ENCODE results near the gene AKR1B1. TPM values are rescaled to one million over a fixed set of nuclear protein-coding genes. Genes with fewer than 3 reads are reported as not detected.
A peak's percentile ranks its signal among the peaks of the same experiment; 100 is the strongest.

Gene AKR1B1
- total RNA-seq, 1 donor from 2014 or later, result 61.8 TPM

- Mint-ChIP-seq H3K4me3 (ENCODE audit: unreplicated experiment) (no peak overlapping the region), H3K9me3 (ENCODE audit: unreplicated experiment) (no peaks in the 10 kb centered on the region), H3K27me3 (ENCODE audit: unreplicated experiment) (no peaks in the 10 kb centered on the region), H3K27ac (ENCODE audit: unreplicated experiment) (no peak overlapping the region), H3K4me1 (ENCODE audit: unreplicated experiment) (peaks cover 19% of the 10 kb centered on the region), H3K36me3 (ENCODE audit: unreplicated experiment) (peaks cover 38% of the 10 kb centered on the region)
- no peak for TF ChIP-seq CTCF (IDR thresholded peaks at IDR 0.05)
- DNase-seq (ENCODE audit: extremely low spot score, unreplicated experiment), result no peak
These were observed 10.3 kb downstream of the AKR1B1 start for GRCh38 chr7:134448356-134449229.

- no peak for TF ChIP-seq CTCF (IDR thresholded peaks at IDR 0.05)
- Mint-ChIP-seq H3K9me3 (ENCODE audit: unreplicated experiment) (no peaks in the 10 kb centered on the region), H3K27ac (ENCODE audit: unreplicated experiment) (no peak overlapping the region), H3K4me3 (ENCODE audit: unreplicated experiment) (no peak overlapping the region), H3K36me3 (ENCODE audit: unreplicated experiment) (peaks cover 47% of the 10 kb centered on the region), H3K4me1 (ENCODE audit: unreplicated experiment) (peaks cover 11% of the 10 kb centered on the region), H3K27me3 (ENCODE audit: unreplicated experiment) (no peaks in the 10 kb centered on the region)
- no peak for DNase-seq (ENCODE audit: extremely low spot score, unreplicated experiment)
These were observed 11.5 kb downstream of the AKR1B1 start for GRCh38 chr7:134447383-134447782.

- DNase-seq (ENCODE audit: extremely low spot score, unreplicated experiment), result no peak
- Mint-ChIP-seq H3K27me3 (ENCODE audit: unreplicated experiment) (no peaks in the 10 kb centered on the region), H3K36me3 (ENCODE audit: unreplicated experiment) (peaks cover 50% of the 10 kb centered on the region), H3K4me1 (ENCODE audit: unreplicated experiment) (peaks cover 7% of the 10 kb centered on the region), H3K4me3 (ENCODE audit: unreplicated experiment) (no peak overlapping the region), H3K9me3 (ENCODE audit: unreplicated experiment) (no peaks in the 10 kb centered on the region), H3K27ac (ENCODE audit: unreplicated experiment) (no peak overlapping the region)
- TF ChIP-seq CTCF (IDR thresholded peaks at IDR 0.05), result no peak
These were observed 12.0 kb downstream of the AKR1B1 start for GRCh38 chr7:134446923-134447322.

GRCh38 chr7:134446446-134446845 is 12.5 kb downstream of the AKR1B1 start:
- TF ChIP-seq CTCF (IDR thresholded peaks at IDR 0.05), result no peak
- H3K36me3 Mint-ChIP-seq (ENCODE audit: unreplicated experiment), result peaks cover 50% of the 10 kb centered on the region
- H3K4me3 Mint-ChIP-seq (ENCODE audit: unreplicated experiment), result no peak overlapping the region
- peaks cover 5% of the 10 kb centered on the region for H3K4me1 Mint-ChIP-seq (ENCODE audit: unreplicated experiment)
- DNase-seq (ENCODE audit: extremely low spot score, unreplicated experiment), result no peak
- H3K9me3 Mint-ChIP-seq (ENCODE audit: unreplicated experiment), result no peaks in the 10 kb centered on the region
- no peak overlapping the region for H3K27ac Mint-ChIP-seq (ENCODE audit: unreplicated experiment)
- no peaks in the 10 kb centered on the region for H3K27me3 Mint-ChIP-seq (ENCODE audit: unreplicated experiment)

GRCh38 chr7:134444961-134445315 is 14.0 kb downstream of the AKR1B1 start:
- Mint-ChIP-seq H3K4me1 (ENCODE audit: unreplicated experiment) (peaks cover 5% of the 10 kb centered on the region), H3K36me3 (ENCODE audit: unreplicated experiment) (peaks cover 62% of the 10 kb centered on the region), H3K27me3 (ENCODE audit: unreplicated experiment) (no peaks in the 10 kb centered on the region), H3K27ac (ENCODE audit: unreplicated experiment) (no peak overlapping the region), H3K4me3 (ENCODE audit: unreplicated experiment) (no peak overlapping the region), H3K9me3 (ENCODE audit: unreplicated experiment) (no peaks in the 10 kb centered on the region)
- no peak for TF ChIP-seq CTCF (IDR thresholded peaks at IDR 0.05)
- peak; percentile 53 for DNase-seq (ENCODE audit: extremely low spot score, unreplicated experiment)
